Ovary (tissue), 3 donors: ENCODE data around the gene SPCS3.

Experiments
- EP300 ChIP-seq: sonication (generic); formaldehyde crosslinking; IDR thresholded peaks from one replicate; pipeline ENCODE4 v1.6.1; 2017; ENCODE audit warnings: antibody characterized with exemption
- POLR2A ChIP-seq: fragments of 450-650 bp; IDR thresholded peaks from one replicate; pipeline ENCODE4 v1.6.1; 2017; ENCODE audit warnings: antibody characterized with exemption, mild to moderate bottlenecking, moderate library complexity
- TF ChIP-seq, protein P1 (sequence below), 3 donors: fragments of 450-650 bp in 2 of 3; fragments of 200-600 bp in 1 of 3; IDR thresholded peaks; one replicate each; pipeline versions ENCODE4 v1.5.1 to v1.8.0; 2016 to 2022; ENCODE audit warnings: antibody characterized with exemption in 3 of 3, mild to moderate bottlenecking in 1 of 3
- donor health status: DM: no; HTN: no; CAD: no.

DNA sequence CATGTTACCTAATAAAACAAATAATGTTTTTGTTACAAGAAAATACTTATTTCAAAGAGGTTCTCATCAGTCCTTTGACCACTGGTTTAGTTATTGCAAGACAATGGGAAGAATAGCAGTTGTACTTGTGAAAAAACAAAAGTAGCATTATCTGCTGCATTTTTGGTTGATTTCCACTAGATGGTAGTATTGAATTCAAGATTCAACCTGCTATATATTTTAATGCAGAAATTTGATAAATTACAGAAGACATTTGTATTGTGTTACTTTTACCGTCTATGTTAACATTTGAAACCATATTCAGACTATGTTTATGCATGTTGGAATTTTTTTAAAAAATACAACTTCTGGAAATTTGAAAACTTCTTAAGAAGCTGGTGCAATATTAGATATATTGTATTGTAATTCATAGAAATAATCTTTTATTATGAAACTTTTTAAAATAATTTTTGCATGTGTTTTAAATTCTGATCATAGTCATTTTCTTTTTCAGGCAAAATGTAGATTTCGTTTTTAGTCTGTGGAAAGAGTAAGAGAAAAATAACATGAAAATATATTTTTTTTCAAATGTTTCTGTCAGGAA is 56.4 kb downstream of the SPCS3 start:
- TF ChIP-seq, protein P1, sequence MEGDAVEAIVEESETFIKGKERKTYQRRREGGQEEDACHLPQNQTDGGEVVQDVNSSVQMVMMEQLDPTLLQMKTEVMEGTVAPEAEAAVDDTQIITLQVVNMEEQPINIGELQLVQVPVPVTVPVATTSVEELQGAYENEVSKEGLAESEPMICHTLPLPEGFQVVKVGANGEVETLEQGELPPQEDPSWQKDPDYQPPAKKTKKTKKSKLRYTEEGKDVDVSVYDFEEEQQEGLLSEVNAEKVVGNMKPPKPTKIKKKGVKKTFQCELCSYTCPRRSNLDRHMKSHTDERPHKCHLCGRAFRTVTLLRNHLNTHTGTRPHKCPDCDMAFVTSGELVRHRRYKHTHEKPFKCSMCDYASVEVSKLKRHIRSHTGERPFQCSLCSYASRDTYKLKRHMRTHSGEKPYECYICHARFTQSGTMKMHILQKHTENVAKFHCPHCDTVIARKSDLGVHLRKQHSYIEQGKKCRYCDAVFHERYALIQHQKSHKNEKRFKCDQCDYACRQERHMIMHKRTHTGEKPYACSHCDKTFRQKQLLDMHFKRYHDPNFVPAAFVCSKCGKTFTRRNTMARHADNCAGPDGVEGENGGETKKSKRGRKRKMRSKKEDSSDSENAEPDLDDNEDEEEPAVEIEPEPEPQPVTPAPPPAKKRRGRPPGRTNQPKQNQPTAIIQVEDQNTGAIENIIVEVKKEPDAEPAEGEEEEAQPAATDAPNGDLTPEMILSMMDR (IDR thresholded peaks at IDR 0.05) = no peak
- no peak for TF ChIP-seq EP300
- no peak for TF ChIP-seq POLR2A
